Activated B cell treated with CpG ODN at 0.5 μM for 24 hours (primary cell): Measurements from ENCODE around the gene DNAJC5. TPM values are rescaled to one million over a fixed set of nuclear protein-coding genes. Genes with fewer than 3 reads are reported as not detected.
"Not testable (repeated sequence)": the region's sequence is repeated elsewhere in the genome, so short reads cannot be mapped to it uniquely, and the experiment has no call there.

ENCODE experiments used
- ATAC-seq: fragments of 200-7000 bp; cut with Tn5 transposase; one replicate; pipeline ENCODE4 v1.10.0; 2021; ENCODE audit warnings: low read depth, mild to moderate bottlenecking, moderate library complexity
- CTCF ChIA-PET: fragments of 350-600 bp; sonication (Branson Sonifier 250); formaldehyde crosslinking; loops from one replicate; lab custom pipeline; 2021; ENCODE audit warnings: antibody characterized with exemption; lab: Charles Lee
- POLR2A ChIA-PET: fragments of 350-600 bp; sonication (Branson Sonifier 250); formaldehyde crosslinking; loops from one replicate; lab custom pipeline; 2021; ENCODE audit warnings: antibody characterized with exemption; lab: Charles Lee
- DNase-seq: peaks from one replicate; pipeline ENCODE4 v3.0.0; 2022
- H3K27ac Mint-ChIP-seq: one replicate; pipeline ENCODE4 v1.8.0; 2020; ENCODE audit warnings: mixed read lengths
- H3K27me3 Mint-ChIP-seq: one replicate; pipeline ENCODE4 v1.8.0; 2021; ENCODE audit warnings: mixed read lengths
- H3K36me3 Mint-ChIP-seq: one replicate; pipeline ENCODE4 v1.8.0; 2021; ENCODE audit warnings: low read depth, mixed read lengths
- H3K4me1 Mint-ChIP-seq: one replicate; pipeline ENCODE4 v1.8.0; 2021; ENCODE audit warnings: mixed read lengths
- H3K4me3 Mint-ChIP-seq: one replicate; pipeline ENCODE4 v1.8.0; 2020; ENCODE audit warnings: mild to moderate bottlenecking, mixed read lengths
- H3K9me3 Mint-ChIP-seq: one replicate; pipeline ENCODE4 v1.8.0; 2020; ENCODE audit warnings: mixed read lengths
- CTCF ChIP-seq: fragments of 200-600 bp; IDR thresholded peaks from one replicate; pipeline ENCODE4 v1.8.0; 2022; ENCODE audit warnings: antibody characterized with exemption, mild to moderate bottlenecking
- intact Hi-C: fragments of 100-400 bp; cut with micrococcal nuclease; formaldehyde crosslinking; loops from one replicate; pipeline ENCODE4 v1.15.1; 2024
- total RNA-seq: library from RNA; stranded (reverse); gene quantifications from 2 replicates; pipeline ENCODE4 v1.2.3, GENCODE V29; 2022

Gene DNAJC5
- total RNA-seq, 1 donor from 2014 or later = 28.6 TPM

DNA sequence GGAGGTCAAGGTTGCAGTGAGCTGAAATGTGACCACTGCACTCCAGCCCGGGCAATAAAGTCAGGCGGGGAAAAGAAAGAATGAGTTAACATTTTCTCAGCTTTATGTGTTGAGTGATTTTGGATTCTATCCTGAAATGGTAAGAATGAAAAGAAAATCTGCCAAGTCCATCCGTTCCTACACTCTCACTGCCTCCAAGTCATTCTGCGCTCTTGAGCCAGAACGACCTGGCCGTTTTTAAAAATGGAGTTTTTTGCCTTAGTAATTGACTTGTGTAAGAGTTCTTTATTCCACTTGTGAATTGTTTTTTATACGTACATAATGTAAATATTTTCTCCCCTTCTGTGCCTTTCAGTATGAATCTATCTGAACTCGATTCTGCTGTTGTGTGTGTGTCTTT lies 28.7 kb downstream of the DNAJC5 start:
- no peak for TF ChIP-seq CTCF
- intact Hi-C loops = no loop called here
- H3K36me3 Mint-ChIP-seq = peaks cover 28% of the 10 kb centered on the region
- no peaks in the 10 kb centered on the region for H3K9me3 Mint-ChIP-seq
- peaks cover 6% of the 10 kb centered on the region for H3K4me1 Mint-ChIP-seq
- H3K27me3 Mint-ChIP-seq = no peaks in the 10 kb centered on the region
- ChIA-PET POLR2A (no interaction called here), CTCF (no interaction called here)
- no peak overlapping the region for H3K27ac Mint-ChIP-seq
- no peak overlapping the region for H3K4me3 Mint-ChIP-seq
- DNase-seq = no peak
- ATAC-seq = no peak

DNA sequence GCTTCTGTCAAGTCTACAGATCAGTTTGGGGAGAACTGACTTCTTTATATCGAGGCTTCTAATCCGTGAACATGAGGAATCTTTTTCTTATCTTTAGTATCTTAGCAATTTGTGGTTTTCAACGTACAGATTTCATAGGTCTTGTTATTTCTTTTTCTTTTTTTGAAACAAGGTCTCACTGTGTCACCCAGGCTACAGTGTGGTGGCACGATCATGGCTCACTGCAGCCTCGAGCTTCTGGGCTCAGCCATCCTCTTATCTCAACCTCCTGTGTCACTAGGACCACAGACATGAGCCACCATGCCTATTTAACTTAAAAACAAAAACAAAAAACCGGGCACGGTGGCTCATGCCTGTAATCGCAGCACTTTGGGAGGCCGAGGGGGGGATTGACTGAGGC lies 29.3 kb downstream of the DNAJC5 start:
- ATAC-seq = no peak
- no peaks in the 10 kb centered on the region for H3K4me1 Mint-ChIP-seq
- H3K9me3 Mint-ChIP-seq = no peaks in the 10 kb centered on the region
- H3K27ac Mint-ChIP-seq = no peak overlapping the region
- POLR2A ChIA-PET = no interaction called here
- H3K27me3 Mint-ChIP-seq = no peaks in the 10 kb centered on the region
- no peak overlapping the region for H3K4me3 Mint-ChIP-seq
- CTCF ChIA-PET = no interaction called here
- peaks cover 34% of the 10 kb centered on the region for H3K36me3 Mint-ChIP-seq
- no peak for TF ChIP-seq CTCF
- intact Hi-C loops = no loop called here
- DNase-seq = no peak

- POLR2A ChIA-PET = interaction anchor here (0.6 kb wide), 1 partner anchor 142 kb away, joined by 11 read pairs; no protein-coding TSS in a partner anchor
These were observed 31.4 kb downstream of the DNAJC5 start for GRCh38 chr20:63926298-63926697.

GRCh38 chr20:63929071-63929470 lies 34.1 kb downstream of the DNAJC5 start:
- TF ChIP-seq CTCF = no peak
- no peak for DNase-seq
- Mint-ChIP-seq H3K4me1 (no peaks in the 10 kb centered on the region), H3K9me3 (no peaks in the 10 kb centered on the region), H3K27me3 (no peaks in the 10 kb centered on the region), H3K4me3 (no peak overlapping the region), H3K27ac (no peak overlapping the region), H3K36me3 (peaks cover 66% of the 10 kb centered on the region)
- no peak for ATAC-seq
- ChIA-PET POLR2A (no interaction called here), CTCF (no interaction called here)
- intact Hi-C loops = no loop called here

More at GRCh38 chr20:63926298-63926697, 31.4 kb downstream of the DNAJC5 start:
- ATAC-seq = no peak
- H3K9me3 Mint-ChIP-seq = no peaks in the 10 kb centered on the region
- H3K4me1 Mint-ChIP-seq = no peaks in the 10 kb centered on the region
- no peak for TF ChIP-seq CTCF
- no peak for DNase-seq
- no peak overlapping the region for H3K4me3 Mint-ChIP-seq
- H3K27ac Mint-ChIP-seq = no peak overlapping the region
- intact Hi-C loops = no loop called here
- no peaks in the 10 kb centered on the region for H3K27me3 Mint-ChIP-seq
- peaks cover 48% of the 10 kb centered on the region for H3K36me3 Mint-ChIP-seq
- CTCF ChIA-PET = no interaction called here

- DNase-seq, H3K9me3 Mint-ChIP-seq, POLR2A ChIA-PET, ATAC-seq, H3K4me3 Mint-ChIP-seq, H3K27ac Mint-ChIP-seq, CTCF ChIA-PET, H3K27me3 Mint-ChIP-seq, H3K4me1 Mint-ChIP-seq, intact Hi-C loops: not testable (repeated sequence)
- H3K36me3 Mint-ChIP-seq = peaks cover 69% of the 10 kb centered on the region
These were observed 34.6 kb downstream of the DNAJC5 start for GRCh38 chr20:63929473-63929883.

DNA sequence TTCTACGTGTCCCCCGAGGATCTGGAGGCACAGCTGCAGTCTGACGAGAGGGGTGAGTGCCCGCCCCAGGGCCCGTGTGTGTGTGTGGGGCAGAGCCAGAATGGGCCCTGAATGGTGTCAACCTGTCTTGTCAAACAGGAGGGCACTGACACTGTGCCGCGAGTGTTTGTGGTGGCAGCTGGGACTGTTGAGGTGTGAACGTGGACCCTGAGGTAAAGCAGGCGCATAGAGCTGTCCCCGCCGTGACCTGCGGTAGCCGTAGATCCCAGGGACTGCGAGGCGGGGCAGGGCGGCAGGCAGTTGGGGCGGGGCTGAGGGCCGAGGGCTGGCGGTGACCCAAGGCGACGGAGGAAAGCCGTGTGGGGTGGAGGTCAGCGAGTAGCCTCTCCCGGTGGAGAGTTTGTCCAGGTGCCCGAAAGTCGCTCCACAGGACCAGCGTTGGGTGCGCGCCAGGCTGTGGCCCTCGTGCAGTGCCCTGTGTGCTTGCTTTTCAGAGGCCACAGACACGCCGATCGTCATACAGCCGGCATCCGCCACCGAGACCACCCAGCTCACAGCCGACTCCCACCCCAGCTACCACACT lies 36.1 kb downstream of the DNAJC5 start:
- CTCF ChIA-PET = no interaction called here
- no peak for ATAC-seq
- no peak overlapping the region for H3K27ac Mint-ChIP-seq
- H3K4me1 Mint-ChIP-seq = no peaks in the 10 kb centered on the region
- no peak for DNase-seq
- H3K36me3 Mint-ChIP-seq = peaks cover 79% of the 10 kb centered on the region
- no peaks in the 10 kb centered on the region for H3K9me3 Mint-ChIP-seq
- no peak overlapping the region for H3K4me3 Mint-ChIP-seq
- no peak for TF ChIP-seq CTCF
- POLR2A ChIA-PET = no interaction called here
- intact Hi-C loops = no loop called here
- H3K27me3 Mint-ChIP-seq = no peaks in the 10 kb centered on the region
